HL-60 (cell line): ENCODE data around the gene EMD.

Experiments
- CTCF ChIP-seq: IDR thresholded peaks from one replicate; pipeline ENCODE4 v1.5.1; 2011; ENCODE audit warnings: low read length, control low read depth, inconsistent platforms; ENCODE audit not compliant: insufficient read depth
- GABPA ChIP-seq: IDR thresholded peaks from 2 replicates; pipeline ENCODE4 v1.6.1; 2012; ENCODE audit warnings: low read depth
- POLR2AphosphoS5 ChIP-seq: IDR thresholded peaks from 2 replicates; pipeline ENCODE4 v1.6.1; 2012; ENCODE audit warnings: low read depth
- REST ChIP-seq: IDR thresholded peaks from 2 replicates; pipeline ENCODE4 v1.6.1; 2012; ENCODE audit warnings: low read depth; ENCODE audit not compliant: insufficient replicate concordance
- SPI1 ChIP-seq: IDR thresholded peaks from 2 replicates; pipeline ENCODE4 v1.6.1; 2012; ENCODE audit warnings: low read depth, mild to moderate bottlenecking, borderline replicate concordance

- TF ChIP-seq CTCF, result no peak
- TF ChIP-seq REST, result no peak
- no peak for TF ChIP-seq POLR2AphosphoS5
- no peak for TF ChIP-seq GABPA
- TF ChIP-seq SPI1, result no peak
Measured at GRCh38 chrX:154381271-154381670, 2.2 kb downstream of the EMD start.
